ENCODE data around the gene PRKCZ.

DNA sequence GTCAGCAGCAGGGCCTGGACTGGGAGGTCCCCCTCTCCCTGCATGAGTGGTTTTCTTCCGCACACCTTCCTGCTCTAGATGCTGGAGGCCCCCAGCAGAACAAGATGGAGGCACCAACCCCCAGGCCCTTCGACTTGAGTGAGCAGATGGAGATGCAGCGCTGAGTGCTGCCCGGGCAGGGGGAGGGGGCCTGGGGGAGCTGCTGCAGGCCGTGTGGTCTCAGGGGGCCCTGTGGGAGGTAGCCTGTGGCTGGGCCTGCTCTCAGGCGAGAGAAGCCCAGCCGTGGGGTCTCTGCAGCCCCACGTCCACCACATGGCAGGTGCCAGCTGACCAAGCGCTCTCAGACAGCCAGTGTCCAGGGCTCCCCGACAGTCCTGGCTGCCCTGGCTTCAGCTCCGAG lies 145.6 kb downstream of the PRKCZ start:
- TF ChIP-seq, protein P1, sequence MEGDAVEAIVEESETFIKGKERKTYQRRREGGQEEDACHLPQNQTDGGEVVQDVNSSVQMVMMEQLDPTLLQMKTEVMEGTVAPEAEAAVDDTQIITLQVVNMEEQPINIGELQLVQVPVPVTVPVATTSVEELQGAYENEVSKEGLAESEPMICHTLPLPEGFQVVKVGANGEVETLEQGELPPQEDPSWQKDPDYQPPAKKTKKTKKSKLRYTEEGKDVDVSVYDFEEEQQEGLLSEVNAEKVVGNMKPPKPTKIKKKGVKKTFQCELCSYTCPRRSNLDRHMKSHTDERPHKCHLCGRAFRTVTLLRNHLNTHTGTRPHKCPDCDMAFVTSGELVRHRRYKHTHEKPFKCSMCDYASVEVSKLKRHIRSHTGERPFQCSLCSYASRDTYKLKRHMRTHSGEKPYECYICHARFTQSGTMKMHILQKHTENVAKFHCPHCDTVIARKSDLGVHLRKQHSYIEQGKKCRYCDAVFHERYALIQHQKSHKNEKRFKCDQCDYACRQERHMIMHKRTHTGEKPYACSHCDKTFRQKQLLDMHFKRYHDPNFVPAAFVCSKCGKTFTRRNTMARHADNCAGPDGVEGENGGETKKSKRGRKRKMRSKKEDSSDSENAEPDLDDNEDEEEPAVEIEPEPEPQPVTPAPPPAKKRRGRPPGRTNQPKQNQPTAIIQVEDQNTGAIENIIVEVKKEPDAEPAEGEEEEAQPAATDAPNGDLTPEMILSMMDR (conservative IDR thresholded peaks at IDR 0.05; ENCODE audit: low read depth in 2 of 2): no peak
- TF ChIP-seq EZH2 (IDR thresholded peaks at IDR 0.05; ENCODE audit: low read depth, unreplicated experiment) (no peak), POLR2AphosphoS5 (IDR thresholded peaks at IDR 0.05; ENCODE audit: low read depth) (no peak)
- TF ChIP-seq, protein P2, sequence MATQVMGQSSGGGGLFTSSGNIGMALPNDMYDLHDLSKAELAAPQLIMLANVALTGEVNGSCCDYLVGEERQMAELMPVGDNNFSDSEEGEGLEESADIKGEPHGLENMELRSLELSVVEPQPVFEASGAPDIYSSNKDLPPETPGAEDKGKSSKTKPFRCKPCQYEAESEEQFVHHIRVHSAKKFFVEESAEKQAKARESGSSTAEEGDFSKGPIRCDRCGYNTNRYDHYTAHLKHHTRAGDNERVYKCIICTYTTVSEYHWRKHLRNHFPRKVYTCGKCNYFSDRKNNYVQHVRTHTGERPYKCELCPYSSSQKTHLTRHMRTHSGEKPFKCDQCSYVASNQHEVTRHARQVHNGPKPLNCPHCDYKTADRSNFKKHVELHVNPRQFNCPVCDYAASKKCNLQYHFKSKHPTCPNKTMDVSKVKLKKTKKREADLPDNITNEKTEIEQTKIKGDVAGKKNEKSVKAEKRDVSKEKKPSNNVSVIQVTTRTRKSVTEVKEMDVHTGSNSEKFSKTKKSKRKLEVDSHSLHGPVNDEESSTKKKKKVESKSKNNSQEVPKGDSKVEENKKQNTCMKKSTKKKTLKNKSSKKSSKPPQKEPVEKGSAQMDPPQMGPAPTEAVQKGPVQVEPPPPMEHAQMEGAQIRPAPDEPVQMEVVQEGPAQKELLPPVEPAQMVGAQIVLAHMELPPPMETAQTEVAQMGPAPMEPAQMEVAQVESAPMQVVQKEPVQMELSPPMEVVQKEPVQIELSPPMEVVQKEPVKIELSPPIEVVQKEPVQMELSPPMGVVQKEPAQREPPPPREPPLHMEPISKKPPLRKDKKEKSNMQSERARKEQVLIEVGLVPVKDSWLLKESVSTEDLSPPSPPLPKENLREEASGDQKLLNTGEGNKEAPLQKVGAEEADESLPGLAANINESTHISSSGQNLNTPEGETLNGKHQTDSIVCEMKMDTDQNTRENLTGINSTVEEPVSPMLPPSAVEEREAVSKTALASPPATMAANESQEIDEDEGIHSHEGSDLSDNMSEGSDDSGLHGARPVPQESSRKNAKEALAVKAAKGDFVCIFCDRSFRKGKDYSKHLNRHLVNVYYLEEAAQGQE (IDR thresholded peaks at IDR 0.05; ENCODE audit: unreplicated experiment): no peak
